Uterine smooth muscle cell (primary cell): ENCODE data around the gene CD53. TPM values are rescaled to one million over a fixed set of nuclear protein-coding genes. Genes with fewer than 3 reads are reported as not detected.

Source experiments
- total RNA-seq: library from RNA; depleted of rRNA; stranded (reverse); fragments of >200 nt; gene quantifications from 2 replicates; pipeline ENCODE4 v1.2.3, GENCODE V29; 2014

The CD53 gene
- not detected in 2 replicates for total RNA-seq

GRCh38 chr1:110872745-110873720 is at the start of gene CD53:
Gene CD53 (plus strand): TSS chr1:110873148. CDS start chr1:110891409, 18,261 bp downstream.

Other genes with a start within 250 kb of the CD53 start
- 1.5 and 1.6 TPM in 2 replicates for gene KCNA3, start 198.2 kb upstream of the CD53 start, total RNA-seq
- 14.8 and 16.4 TPM in 2 replicates for gene LRIF1, start 90.8 kb downstream of the CD53 start, total RNA-seq